HCT116 (cell line): Measurements from ENCODE around the gene AKT3. TPM values are rescaled to one million over a fixed set of nuclear protein-coding genes. Genes with fewer than 3 reads are reported as not detected.

Experiments used
- ATAC-seq: fragments of 200-7000 bp; cut with Tn5 transposase; 2 replicates; pipeline ENCODE4 v1.9.1; 2020; ENCODE audit warnings: mild to moderate bottlenecking, moderate library complexity
- BruUV-seq: library from RNA; stranded (reverse); fragments of 400-500 nt; replicated peaks from 2 replicates; lab custom pipeline; 2021; lab: Mats Ljungman, UMichigan
- CTCF ChIA-PET: fragments of 300-600 bp; sonication (Branson Sonifier 250); formaldehyde crosslinking; loops from one replicate; lab custom pipeline; 2021; ENCODE audit warnings: antibody characterized with exemption; lab: Charles Lee
- POLR2A ChIA-PET: fragments of 300-600, 350-600 bp; sonication (Branson Sonifier 250); formaldehyde crosslinking; loops from one replicate; lab custom pipeline; 2021; ENCODE audit warnings: antibody characterized with exemption; lab: Charles Lee
- RAD21 ChIA-PET, 2 experiments: fragments of 300-600 bp; sonication (Branson Sonifier 250); formaldehyde crosslinking; loops; one replicate each; lab custom pipeline; 2023; ENCODE audit warnings: low total read pairs in 2 of 2; ENCODE audit not compliant: uncharacterized antibody in 2 of 2, unreplicated experiment in 2 of 2, low non-redundant PET in 1 of 2; lab: Charles Lee
- DNase-seq: peaks from one replicate; pipeline ENCODE4 v3.0.0-alpha.2; 2010; ENCODE audit warnings: low read depth, low spot score
- H2AFZ ChIP-seq: fragments of 200-600 bp; shearing (Covaris generic), sonication (generic); 2 replicates; pipeline ENCODE4 v1.6.1; 2017; ENCODE audit warnings: low read depth, mixed run types, mixed read lengths, antibody characterized with exemption, low read length; ENCODE audit not compliant: poor library complexity, severe bottlenecking
- H3K27ac ChIP-seq: 2 replicates; pipeline ENCODE4 v1.5.1; 2012; ENCODE audit warnings: low read depth, low read length
- H3K27me3 ChIP-seq: fragments of 200-600 bp; sonication (generic); 2 replicates; pipeline ENCODE4 v1.6.1; 2016; ENCODE audit warnings: mixed run types, low read length, mixed read lengths; ENCODE audit not compliant: insufficient read depth
- H3K36me3 ChIP-seq, 2 experiments: fragments of 200-500 bp in 1 of 2; fragments of 200-600 bp in 1 of 2; sonication (Bioruptor generic) in 1 of 2; sonication (generic) in 1 of 2; 2 replicates each; pipeline versions ENCODE4 v1.5.1 to v1.6.1; 2014 to 2016; ENCODE audit warnings: low read length in 2 of 2, inconsistent platforms in 1 of 2, mixed read lengths in 1 of 2, mixed run types in 1 of 2; ENCODE audit not compliant: insufficient read depth in 2 of 2, control insufficient read depth in 1 of 2
- H3K4me1 ChIP-seq, 2 experiments: fragments of 200-600 bp in 1 of 2; sonication (generic) in 1 of 2; 2 replicates each; pipeline versions ENCODE4 v1.5.1 to v1.6.1; 2012 to 2017; ENCODE audit warnings: low read length in 2 of 2, inconsistent platforms in 1 of 2, mild to moderate bottlenecking in 1 of 2, mixed read lengths in 1 of 2, mixed run types in 1 of 2, moderate library complexity in 1 of 2; ENCODE audit not compliant: insufficient read depth in 2 of 2, control insufficient read depth in 1 of 2
- H3K4me2 ChIP-seq: fragments of 200-600 bp; sonication (generic); 2 replicates; pipeline ENCODE4 v1.6.1; 2017; ENCODE audit warnings: mixed run types, low read length, mixed read lengths
- H3K4me3 ChIP-seq, 2 experiments: fragments of 200-600 bp in 1 of 2; sonication (generic) in 1 of 2; replicated peaks in 1 of 2; 2 replicates each; pipeline ENCODE4 v1.5.1; 2011 to 2016; ENCODE audit warnings: low read length in 2 of 2, control low read depth in 1 of 2, low read depth in 1 of 2, mild to moderate bottlenecking in 1 of 2, mixed read lengths in 1 of 2, mixed run types in 1 of 2
- H3K79me2 ChIP-seq: fragments of 200-600 bp; sonication (generic); 2 replicates; pipeline ENCODE4 v1.6.1; 2017; ENCODE audit warnings: mild to moderate bottlenecking, mixed run types, low read length, moderate library complexity, mixed read lengths; ENCODE audit not compliant: insufficient read depth
- H3K9ac ChIP-seq: fragments of 200-600 bp; sonication (generic); 2 replicates; pipeline ENCODE4 v1.6.1; 2016; ENCODE audit warnings: low read length, mixed read lengths
- H3K9me2 ChIP-seq: fragments of 200-600 bp; sonication (generic), shearing (Covaris generic); 2 replicates; pipeline ENCODE4 v1.6.1; 2017; ENCODE audit warnings: mixed run types, mild to moderate bottlenecking, moderate library complexity; ENCODE audit not compliant: insufficient read depth
- H3K9me3 ChIP-seq, 2 experiments: fragments of 200-500 bp in 1 of 2; fragments of 200-600 bp in 1 of 2; sonication (Bioruptor generic) in 1 of 2; sonication (generic) in 1 of 2; 2 replicates each; pipeline ENCODE4 v1.6.1; 2014 to 2017; ENCODE audit warnings: low read length in 2 of 2, mixed read lengths in 2 of 2, inconsistent platforms in 1 of 2, low read depth in 1 of 2, mild to moderate bottlenecking in 1 of 2, mixed run types in 1 of 2, moderate library complexity in 1 of 2; ENCODE audit not compliant: control insufficient read depth in 1 of 2, insufficient read depth in 1 of 2
- H4K20me1 ChIP-seq: fragments of 200-600 bp; sonication (generic), shearing (Covaris generic); 2 replicates; pipeline ENCODE4 v1.6.1; 2017; ENCODE audit warnings: mixed run types, mild to moderate bottlenecking, moderate library complexity; ENCODE audit not compliant: insufficient read depth
- CEBPB ChIP-seq: IDR thresholded peaks from 2 replicates; pipeline ENCODE4 v1.6.1; 2012; ENCODE audit warnings: low read depth
- EGR1 ChIP-seq: IDR thresholded peaks from 2 replicates; pipeline ENCODE4 v1.6.1; 2012; ENCODE audit warnings: low read depth
- ELF1 ChIP-seq: IDR thresholded peaks from 2 replicates; pipeline ENCODE4 v1.6.1; 2012; ENCODE audit warnings: low read depth, borderline replicate concordance
- FOSL1 ChIP-seq: IDR thresholded peaks from 2 replicates; pipeline ENCODE4 v1.6.1; 2012; ENCODE audit warnings: low read depth
- JUND ChIP-seq: IDR thresholded peaks from 2 replicates; pipeline ENCODE4 v1.6.1; 2012
- POLR2A ChIP-seq: IDR thresholded peaks from 2 replicates; pipeline ENCODE4 v1.7.0; 2011; ENCODE audit warnings: borderline replicate concordance; ENCODE audit not compliant: insufficient read depth, insufficient read length; ENCODE audit errors: extremely low read depth
- POLR2AphosphoS5 ChIP-seq: IDR thresholded peaks from 2 replicates; pipeline ENCODE4 v1.6.1; 2011; ENCODE audit warnings: mild to moderate bottlenecking, low read depth, low read length, moderate library complexity
- RAD21 ChIP-seq: IDR thresholded peaks from 2 replicates; pipeline ENCODE4 v1.6.1; 2012; ENCODE audit warnings: low read depth, mild to moderate bottlenecking
- REST ChIP-seq: IDR thresholded peaks from 2 replicates; pipeline ENCODE4 v1.6.1; 2012; ENCODE audit warnings: low read depth
- SP1 ChIP-seq: IDR thresholded peaks from 2 replicates; pipeline ENCODE4 v1.6.1; 2012; ENCODE audit warnings: low read depth
- SRF ChIP-seq: IDR thresholded peaks from 2 replicates; pipeline ENCODE4 v1.6.1; 2012; ENCODE audit warnings: low read depth
- intact Hi-C: fragments of 100-400 bp; cut with micrococcal nuclease; formaldehyde crosslinking; loops from 2 replicates; pipeline ENCODE4 v1.10.0; 2022
- total RNA-seq: library from RNA; stranded (reverse); gene quantifications from one replicate; pipeline ENCODE4 v1.2.1, GENCODE V29; 2021; ENCODE audit not compliant: unreplicated experiment

Gene AKT3
- total RNA-seq, 1 experiment from 2014 or later, result 0.49 TPM

- H3K9me3 ChIP-seq, result no peaks in the 10 kb centered on the region
- ATAC-seq (no peak), DNase-seq (no peak)
- no peak overlapping the region for H2AFZ ChIP-seq
- H3K4me2 ChIP-seq, result no peak overlapping the region
- no peak overlapping the region for H3K27ac ChIP-seq
- no peak overlapping the region for H3K4me3 ChIP-seq
- H3K27me3 ChIP-seq, result peaks cover 16% of the 10 kb centered on the region
- ChIA-PET CTCF (no interaction called here), RAD21 (no interaction called here), POLR2A (no interaction called here)
- H3K36me3 ChIP-seq, result no peaks in the 10 kb centered on the region
- intact Hi-C loops, result no loop called here
- no peaks in the 10 kb centered on the region for H3K79me2 ChIP-seq
- TF ChIP-seq ELF1, result no peak
- TF ChIP-seq REST, result no peak
- no peak for TF ChIP-seq RAD21
- no peak for TF ChIP-seq POLR2A
- no peak for TF ChIP-seq SP1
- no peak for TF ChIP-seq FOSL1
- TF ChIP-seq SRF, result no peak
- no peak for TF ChIP-seq POLR2AphosphoS5
- TF ChIP-seq JUND, result no peak
- TF ChIP-seq EGR1, result no peak
- no peak for TF ChIP-seq CEBPB
- no peak overlapping the region for H3K9ac ChIP-seq
- H3K9me2 ChIP-seq, result no peaks in the 10 kb centered on the region
- no peaks in the 10 kb centered on the region for H3K4me1 ChIP-seq
- no peaks in the 10 kb centered on the region for H4K20me1 ChIP-seq
- no TSS peak for BruUV-seq
Observed at GRCh38 chr1:243733670-243734307, 116.3 kb downstream of the AKT3 start.
